Thoracic aorta (tissue), 2 donors: ENCODE measurements around the gene FOXL3. TPM values are rescaled to one million over a fixed set of nuclear protein-coding genes. Genes with fewer than 3 reads are reported as not detected.

Experiments
- ATAC-seq: fragments of 150-250 bp; one replicate; pipeline ENCODE4 v1.8.0; 2017; ENCODE audit warnings: low read depth; ENCODE audit not compliant: insufficient number of reproducible peaks, low FRiP score
- DNase-seq: peaks from one replicate; pipeline ENCODE4 v3.0.0-alpha.2; 2020; ENCODE audit warnings: low spot score
- H3K27ac ChIP-seq, 2 donors: fragments of 200-600 bp; sonication (generic); 1 replicate in 1 of 2; 2 replicates in 1 of 2; pipeline ENCODE4 v1.5.1; 2016; ENCODE audit warnings: mild to moderate bottlenecking in 2 of 2, moderate library complexity in 2 of 2
- H3K27me3 ChIP-seq: fragments of 200-600 bp; sonication (generic); replicated peaks from 2 replicates; pipeline ENCODE4 v1.6.0; 2016; ENCODE audit warnings: mild to moderate bottlenecking; ENCODE audit not compliant: insufficient read depth
- H3K36me3 ChIP-seq: fragments of 200-600 bp; sonication (generic); one replicate; pipeline ENCODE4 v1.5.1; 2016
- H3K4me1 ChIP-seq, 2 donors: fragments of 200-600 bp; sonication (generic); 1 replicate in 1 of 2; 2 replicates in 1 of 2; pipeline versions ENCODE4 v1.5.1 to v1.6.0; 2016; ENCODE audit warnings: low read depth in 2 of 2, mild to moderate bottlenecking in 1 of 2; ENCODE audit not compliant: control insufficient read depth in 1 of 2
- H3K4me3 ChIP-seq: fragments of 200-600 bp; sonication (generic); 2 replicates; pipeline ENCODE4 v1.5.1; 2016; ENCODE audit warnings: mild to moderate bottlenecking
- H3K9me3 ChIP-seq: fragments of 200-600 bp; sonication (generic); 2 replicates; pipeline ENCODE4 v1.5.1; 2016
- total RNA-seq, 2 donors: library from RNA; depleted of rRNA; stranded (reverse); fragments of >200 nt; gene quantifications; one replicate each; pipeline versions ENCODE4 v1.1.0 to v1.2.3, GENCODE V29; 2016
- TF ChIP-seq, protein P1 (sequence below): fragments of 200-600 bp; sonication (generic); IDR thresholded peaks from one replicate; pipeline ENCODE4 v1.5.1; 2019; ENCODE audit warnings: antibody characterized with exemption

Gene FOXL3
- total RNA-seq, 2 donors from 2014 or later: not detected

DNA sequence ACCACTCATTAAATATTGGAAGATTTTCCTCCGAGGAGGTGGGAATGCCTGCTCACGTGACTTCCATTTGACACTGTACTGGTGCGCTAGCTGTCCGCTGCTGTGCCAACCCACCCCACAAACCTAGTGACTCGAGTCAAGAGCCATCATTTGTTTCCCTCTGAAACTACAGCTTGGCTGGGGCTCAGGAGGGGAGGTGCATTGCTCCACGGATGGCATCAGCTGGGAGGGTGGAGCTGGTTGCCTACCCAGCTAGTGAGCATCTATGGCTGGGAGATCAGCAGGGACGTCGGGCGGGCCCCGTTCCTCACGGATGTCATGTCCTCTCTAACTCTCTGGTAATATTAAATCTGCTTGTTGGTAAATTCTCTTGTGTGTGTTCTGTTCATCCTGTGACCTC is 9.5 kb upstream of the FOXL3 start:
- Histone ChIP-seq H3K4me1 (no peaks in the 10 kb centered on the region), H3K4me3 (no peak overlapping the region), H3K27me3 (no peaks in the 10 kb centered on the region), H3K27ac (no peak overlapping the region), H3K36me3 (no peaks in the 10 kb centered on the region), H3K9me3 (no peaks in the 10 kb centered on the region)
- ATAC-seq (no peak), DNase-seq (no peak)
- TF ChIP-seq, protein P1, sequence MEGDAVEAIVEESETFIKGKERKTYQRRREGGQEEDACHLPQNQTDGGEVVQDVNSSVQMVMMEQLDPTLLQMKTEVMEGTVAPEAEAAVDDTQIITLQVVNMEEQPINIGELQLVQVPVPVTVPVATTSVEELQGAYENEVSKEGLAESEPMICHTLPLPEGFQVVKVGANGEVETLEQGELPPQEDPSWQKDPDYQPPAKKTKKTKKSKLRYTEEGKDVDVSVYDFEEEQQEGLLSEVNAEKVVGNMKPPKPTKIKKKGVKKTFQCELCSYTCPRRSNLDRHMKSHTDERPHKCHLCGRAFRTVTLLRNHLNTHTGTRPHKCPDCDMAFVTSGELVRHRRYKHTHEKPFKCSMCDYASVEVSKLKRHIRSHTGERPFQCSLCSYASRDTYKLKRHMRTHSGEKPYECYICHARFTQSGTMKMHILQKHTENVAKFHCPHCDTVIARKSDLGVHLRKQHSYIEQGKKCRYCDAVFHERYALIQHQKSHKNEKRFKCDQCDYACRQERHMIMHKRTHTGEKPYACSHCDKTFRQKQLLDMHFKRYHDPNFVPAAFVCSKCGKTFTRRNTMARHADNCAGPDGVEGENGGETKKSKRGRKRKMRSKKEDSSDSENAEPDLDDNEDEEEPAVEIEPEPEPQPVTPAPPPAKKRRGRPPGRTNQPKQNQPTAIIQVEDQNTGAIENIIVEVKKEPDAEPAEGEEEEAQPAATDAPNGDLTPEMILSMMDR: no peak

DNA sequence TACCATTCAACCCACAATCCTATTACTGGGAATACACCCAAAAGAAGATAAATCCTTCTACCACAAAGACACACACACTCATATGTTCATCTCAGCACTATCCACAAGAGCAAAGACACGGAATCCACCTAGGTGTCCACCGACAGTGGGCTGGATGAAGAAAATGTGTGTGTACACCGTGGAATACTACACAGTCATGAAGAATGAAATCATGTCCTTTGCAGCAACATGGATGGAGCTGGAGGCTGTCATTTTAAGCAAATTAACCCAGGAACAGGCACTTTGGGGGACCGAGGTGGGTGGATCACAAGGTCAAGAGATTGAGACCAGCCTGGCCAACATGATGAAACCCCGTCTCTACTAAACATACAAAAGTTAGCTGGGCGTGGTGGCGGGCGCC is 8.3 kb upstream of the FOXL3 start:
- no peaks in the 10 kb centered on the region for H3K4me1 ChIP-seq
- DNase-seq (no peak), ATAC-seq (no peak)
- TF ChIP-seq, protein P1: no peak
- H3K4me3 ChIP-seq: no peak overlapping the region
- no peaks in the 10 kb centered on the region for H3K36me3 ChIP-seq
- H3K27ac ChIP-seq: no peak overlapping the region
- no peaks in the 10 kb centered on the region for H3K9me3 ChIP-seq
- no peaks in the 10 kb centered on the region for H3K27me3 ChIP-seq

DNA sequence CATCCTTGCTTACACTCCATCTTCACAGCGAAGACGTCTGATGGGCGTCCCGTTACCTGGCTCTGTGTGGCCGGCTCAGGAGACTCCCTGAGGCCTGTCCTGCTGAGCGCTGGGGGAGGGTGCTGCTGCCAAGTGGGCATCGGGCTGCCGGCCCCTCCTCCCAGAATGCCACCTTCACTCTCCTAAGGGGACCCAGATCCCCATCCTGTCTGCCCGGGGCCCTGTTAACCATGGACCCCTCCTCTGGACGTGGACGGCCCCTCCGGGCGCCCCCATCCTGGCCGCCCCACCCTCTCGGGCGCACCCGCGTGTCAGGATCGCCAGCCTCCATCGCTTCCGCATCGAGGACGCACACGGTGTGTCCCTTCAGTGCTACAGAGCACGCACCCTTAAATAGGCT is 7.3 kb upstream of the FOXL3 start:
- no peak for ATAC-seq
- DNase-seq: no peak
- TF ChIP-seq, protein P1: no peak
- Histone ChIP-seq H3K27me3 (no peaks in the 10 kb centered on the region), H3K27ac (no peak overlapping the region), H3K9me3 (no peaks in the 10 kb centered on the region), H3K4me1 (no peaks in the 10 kb centered on the region), H3K36me3 (no peaks in the 10 kb centered on the region), H3K4me3 (no peak overlapping the region)

DNA sequence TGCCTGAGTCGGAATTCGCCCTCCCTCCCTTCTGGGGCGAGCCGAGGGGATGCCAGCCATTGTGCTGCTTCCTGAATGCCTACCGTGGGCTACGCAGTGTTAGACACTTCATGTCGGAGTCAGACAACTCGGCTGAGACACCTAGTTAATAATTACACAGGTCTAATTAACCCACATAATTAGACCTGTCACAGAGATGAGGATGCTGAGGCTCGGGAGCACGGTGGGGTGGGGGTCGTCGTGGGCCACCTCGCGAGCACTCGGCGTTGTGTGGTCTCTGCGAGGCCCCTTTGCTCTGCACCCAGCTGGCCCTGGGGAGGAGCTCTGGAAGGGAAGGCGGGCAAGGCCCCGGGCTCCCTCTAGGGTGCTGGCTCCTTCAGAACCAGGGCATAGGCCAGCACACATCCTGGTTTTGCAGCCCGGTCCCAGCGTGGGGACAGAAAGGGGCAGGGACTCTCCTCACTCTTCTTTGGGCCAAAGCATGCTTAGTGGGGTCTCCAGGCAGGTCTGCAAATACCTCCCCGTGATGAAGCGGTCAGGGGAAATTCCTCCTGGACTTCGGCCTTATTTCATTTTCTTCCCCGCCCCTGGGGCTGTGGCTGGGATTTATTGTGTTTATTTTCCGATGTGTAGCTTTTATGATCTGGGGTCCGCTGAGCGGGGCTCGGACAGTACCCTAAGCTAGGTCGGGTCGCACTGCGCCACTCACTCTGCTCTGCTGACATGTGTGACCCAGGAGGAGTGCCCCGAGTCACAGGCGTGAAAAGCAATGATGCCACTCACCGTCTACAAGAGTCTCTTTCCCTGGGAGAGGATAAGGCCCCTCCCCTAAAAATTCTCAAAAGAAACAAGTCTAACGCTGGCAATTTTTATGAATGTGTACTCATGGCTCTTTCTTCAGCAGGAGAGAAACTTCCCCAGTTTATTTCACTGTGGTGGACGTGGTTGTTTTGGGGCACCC is 4.9 kb upstream of the FOXL3 start:
- Histone ChIP-seq H3K27me3 (no peaks in the 10 kb centered on the region), H3K9me3 (no peaks in the 10 kb centered on the region), H3K4me3 (no peak overlapping the region), H3K27ac (no peak overlapping the region), H3K36me3 (no peaks in the 10 kb centered on the region), H3K4me1 (no peaks in the 10 kb centered on the region)
- no peak for ATAC-seq
- TF ChIP-seq, protein P1: no peak
- no peak for DNase-seq

DNA sequence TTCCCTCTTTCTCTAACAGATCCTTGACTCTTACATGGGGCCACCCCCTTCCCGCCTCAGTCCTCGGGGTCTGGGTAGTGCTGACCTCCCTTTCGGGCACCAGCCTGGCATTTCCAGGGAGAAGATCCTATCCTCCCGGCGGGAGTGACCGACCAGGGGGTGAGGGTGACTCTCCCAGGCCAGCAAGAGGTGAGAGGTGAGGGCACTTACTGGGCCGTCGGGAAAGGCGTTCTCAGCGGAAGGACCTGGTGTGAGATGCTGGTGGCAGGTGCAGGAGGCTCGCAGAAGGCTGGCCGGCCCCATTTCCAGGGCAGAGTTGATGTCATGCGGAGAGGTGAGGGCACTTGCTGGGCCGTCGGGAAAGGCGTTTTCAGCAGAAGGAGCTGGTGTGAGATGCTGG is 4.2 kb upstream of the FOXL3 start:
- Histone ChIP-seq H3K4me3 (no peak overlapping the region), H3K4me1 (no peaks in the 10 kb centered on the region), H3K27ac (no peak overlapping the region), H3K36me3 (no peaks in the 10 kb centered on the region), H3K27me3 (no peaks in the 10 kb centered on the region), H3K9me3 (no peaks in the 10 kb centered on the region)
- no peak for DNase-seq
- TF ChIP-seq, protein P1: no peak
- no peak for ATAC-seq
